Rectal smooth muscle tissue (tissue), 1 donor: ENCODE measurements around the gene ZNF428.

Experiments
- H3K27ac ChIP-seq: one replicate; pipeline ENCODE4 v1.7.0; 2013; ENCODE audit warnings: low read depth, low read length, inconsistent platforms
- H3K27me3 ChIP-seq: one replicate; pipeline ENCODE4 v1.7.0; 2013; ENCODE audit warnings: low read length; ENCODE audit not compliant: control insufficient read depth, insufficient read depth
- H3K36me3 ChIP-seq: one replicate; pipeline ENCODE4 v1.7.0; 2013; ENCODE audit warnings: low read length; ENCODE audit not compliant: control insufficient read depth, insufficient read depth
- H3K4me1 ChIP-seq: one replicate; pipeline ENCODE4 v1.7.0; 2013; ENCODE audit warnings: low read length; ENCODE audit not compliant: control insufficient read depth, insufficient read depth
- H3K4me3 ChIP-seq: one replicate; pipeline ENCODE4 v1.7.0; 2013; ENCODE audit warnings: low read length
- H3K9ac ChIP-seq: one replicate; pipeline ENCODE4 v1.7.0; 2013; ENCODE audit warnings: low read length

ZNF428 gene

DNA sequence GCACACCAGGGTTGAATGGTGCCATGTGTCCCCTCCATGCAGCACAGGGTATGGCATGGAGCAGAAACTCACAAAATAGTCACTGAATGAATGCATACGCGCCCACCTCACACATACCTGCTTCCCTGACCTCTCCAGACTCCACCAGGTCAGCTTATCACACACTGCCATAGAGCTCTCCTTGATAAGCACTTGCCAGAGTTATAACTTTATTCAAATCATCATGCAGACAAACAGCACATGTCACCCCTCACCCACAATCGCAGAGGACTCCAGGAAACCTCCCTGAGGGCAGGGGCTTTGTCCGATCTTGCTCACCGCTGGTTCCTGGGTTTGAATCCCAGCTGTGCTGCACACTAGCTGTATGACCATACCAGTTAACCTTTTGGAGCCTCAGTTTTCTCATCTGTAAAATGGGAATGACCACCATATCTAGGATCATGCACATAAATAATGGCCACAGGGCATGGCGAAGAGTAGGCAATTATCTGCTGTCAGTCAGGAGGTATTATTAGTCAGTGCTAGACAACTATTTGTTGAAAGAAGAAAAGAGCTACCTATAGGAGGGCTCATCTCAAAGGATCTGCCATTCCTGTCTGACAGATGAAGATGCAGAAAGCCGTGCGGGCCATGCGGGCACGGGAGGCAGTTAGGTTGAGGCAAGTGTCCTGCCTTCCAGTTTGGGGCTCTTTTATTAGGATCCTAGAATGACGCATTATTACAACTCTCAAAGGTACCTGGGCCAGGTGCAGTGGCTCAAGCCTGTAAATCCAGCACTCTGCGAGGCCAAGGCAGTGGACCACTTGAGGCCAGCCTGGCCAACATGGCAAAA lies 58.1 kb downstream of the ZNF428 start:
- Histone ChIP-seq H3K4me1 (no peaks in the 10 kb centered on the region), H3K9ac (no peak overlapping the region), H3K36me3 (peaks cover 5% of the 10 kb centered on the region), H3K27ac (no peak overlapping the region), H3K4me3 (no peak overlapping the region), H3K27me3 (no peaks in the 10 kb centered on the region)

DNA sequence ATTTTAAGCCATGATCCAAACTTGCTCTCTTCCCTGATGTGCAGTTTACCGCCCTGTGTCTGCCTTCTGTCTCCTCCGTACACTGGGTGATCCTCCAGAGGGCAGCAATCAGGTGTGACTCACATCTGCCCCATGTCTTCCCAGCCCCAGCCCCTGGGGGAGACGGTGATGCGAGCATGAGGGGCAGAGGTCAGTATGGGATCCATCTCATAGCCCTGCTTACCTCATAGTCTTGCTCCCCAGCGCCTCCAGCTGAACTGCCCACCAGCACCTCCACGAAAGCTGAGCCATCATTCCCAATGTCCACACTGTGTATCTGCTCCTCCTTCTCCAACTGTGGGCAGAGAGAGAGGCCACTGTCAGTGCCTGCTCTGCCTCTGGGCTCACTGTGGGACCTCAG lies 58.7 kb downstream of the ZNF428 start:
- H3K36me3 ChIP-seq: peaks cover 5% of the 10 kb centered on the region
- no peak overlapping the region for H3K27ac ChIP-seq
- no peaks in the 10 kb centered on the region for H3K27me3 ChIP-seq
- H3K4me3 ChIP-seq: no peak overlapping the region
- no peak overlapping the region for H3K9ac ChIP-seq
- H3K4me1 ChIP-seq: no peaks in the 10 kb centered on the region
